HG03571 (cell line): ENCODE results near the gene MEX3C.
A peak's percentile ranks its signal among the peaks of the same experiment; 100 is the strongest.

Source experiments
- ATAC-seq: cut with Tn5 transposase; IDR thresholded peaks from one replicate; pipeline ENCODE4 v1.9.1; 2021; ENCODE audit not compliant: unreplicated experiment

The MEX3C gene

GRCh38 chr18:51192026-51192425, 5.5 kb downstream of the MEX3C start:
- no peak for ATAC-seq

DNA sequence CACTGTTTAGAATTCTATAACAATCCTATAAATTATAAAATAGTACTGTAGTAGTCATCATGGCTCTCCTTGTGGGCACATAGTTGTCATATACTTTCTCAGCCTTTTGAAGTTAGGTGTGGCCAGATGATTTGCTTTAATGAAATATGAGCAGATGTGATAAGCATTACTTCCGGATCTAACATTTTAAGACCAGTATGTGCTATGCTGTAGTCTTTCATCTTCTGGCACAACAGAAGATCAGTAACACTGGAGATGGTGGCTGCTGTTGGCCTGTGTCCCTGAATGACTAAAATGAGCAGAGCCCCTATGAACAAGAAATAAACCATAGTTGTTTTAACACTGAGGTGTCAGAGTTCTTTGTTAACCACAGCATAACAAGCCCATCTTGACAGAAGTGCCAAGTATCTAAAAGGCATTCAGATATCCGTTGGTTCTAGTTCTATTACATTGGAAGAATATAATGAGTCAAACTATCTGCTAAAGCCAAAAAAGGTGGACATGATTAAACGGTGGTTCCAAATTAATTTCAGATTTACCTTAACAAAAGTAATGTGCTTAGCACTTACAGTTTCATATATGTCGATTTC, 6.3 kb downstream of the MEX3C start:
- ATAC-seq: no peak

- ATAC-seq: no peak
Observed at GRCh38 chr18:51190000-51190399, 7.5 kb downstream of the MEX3C start.

- ATAC-seq: peak; percentile 41
Observed at GRCh38 chr18:51188024-51188701, 9.3 kb downstream of the MEX3C start.

DNA sequence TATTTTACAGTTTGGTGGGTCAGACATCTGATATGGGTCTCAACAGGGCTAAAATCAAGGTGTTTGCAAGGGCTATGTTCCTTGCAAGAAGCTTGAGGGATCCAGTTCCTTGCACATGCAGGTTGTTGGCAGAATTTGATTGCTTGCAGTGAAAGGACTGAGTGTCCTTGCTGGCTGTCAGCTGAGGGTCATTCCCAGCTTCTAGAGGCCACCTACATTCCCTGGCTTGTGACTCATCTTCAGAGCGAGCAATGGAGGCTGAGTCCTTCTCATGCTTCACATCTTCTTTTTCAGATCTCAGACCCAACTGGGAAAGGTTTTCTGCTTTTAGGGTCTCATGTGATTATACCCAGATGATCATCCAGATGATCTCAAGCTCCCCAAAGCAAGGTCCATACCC, 12.4 kb downstream of the MEX3C start:
- no peak for ATAC-seq

- ATAC-seq: no peak
Observed at GRCh38 chr18:51184091-51184457, 13.4 kb downstream of the MEX3C start.

GRCh38 chr18:51183372-51184090, 13.9 kb downstream of the MEX3C start:
- no peak for ATAC-seq

- no peak for ATAC-seq
Observed at GRCh38 chr18:51182824-51183223, 14.7 kb downstream of the MEX3C start.

- no peak for ATAC-seq
Observed at GRCh38 chr18:51171625-51172259, 25.7 kb downstream of the MEX3C start.

DNA sequence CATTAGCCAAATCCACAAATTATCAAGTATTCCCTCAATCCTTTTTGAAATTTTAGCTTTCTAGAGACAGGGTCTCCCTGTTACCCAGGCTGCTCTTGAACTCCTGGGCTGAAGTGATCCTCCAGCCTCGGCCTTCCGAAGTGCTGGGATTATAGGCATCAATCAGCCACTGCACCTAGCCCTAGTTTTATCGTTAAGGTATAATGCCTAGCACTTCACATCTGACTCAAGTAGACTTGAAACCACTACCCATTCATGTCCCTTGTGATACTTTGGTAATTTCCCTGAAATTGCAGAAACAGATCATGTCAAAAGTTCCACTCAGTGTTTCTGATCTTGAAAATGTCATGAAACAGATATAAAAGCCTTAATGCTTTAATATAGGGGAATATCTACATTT, 26.3 kb downstream of the MEX3C start:
- ATAC-seq: no peak

GRCh38 chr18:51170664-51171063, 26.8 kb downstream of the MEX3C start:
- no peak for ATAC-seq

DNA sequence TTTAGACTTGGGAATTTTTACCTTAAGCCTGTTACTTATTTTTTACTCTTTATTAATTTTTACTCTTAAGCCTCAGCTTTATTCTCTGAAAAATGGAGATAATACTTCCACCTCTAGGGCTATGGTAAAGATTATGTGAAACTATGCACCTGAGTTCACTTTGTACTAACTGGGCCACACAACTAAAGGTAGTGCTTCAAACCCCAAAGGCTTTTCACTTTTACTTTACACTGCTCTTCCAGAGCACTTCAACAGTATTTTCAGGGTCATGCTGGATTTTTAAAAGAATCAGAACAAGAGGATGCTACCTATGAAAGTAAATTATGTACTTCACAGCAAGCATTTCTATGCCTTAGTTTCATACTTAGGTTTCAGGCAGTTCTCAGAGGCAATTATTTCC, 27.8 kb downstream of the MEX3C start:
- no peak for ATAC-seq

DNA sequence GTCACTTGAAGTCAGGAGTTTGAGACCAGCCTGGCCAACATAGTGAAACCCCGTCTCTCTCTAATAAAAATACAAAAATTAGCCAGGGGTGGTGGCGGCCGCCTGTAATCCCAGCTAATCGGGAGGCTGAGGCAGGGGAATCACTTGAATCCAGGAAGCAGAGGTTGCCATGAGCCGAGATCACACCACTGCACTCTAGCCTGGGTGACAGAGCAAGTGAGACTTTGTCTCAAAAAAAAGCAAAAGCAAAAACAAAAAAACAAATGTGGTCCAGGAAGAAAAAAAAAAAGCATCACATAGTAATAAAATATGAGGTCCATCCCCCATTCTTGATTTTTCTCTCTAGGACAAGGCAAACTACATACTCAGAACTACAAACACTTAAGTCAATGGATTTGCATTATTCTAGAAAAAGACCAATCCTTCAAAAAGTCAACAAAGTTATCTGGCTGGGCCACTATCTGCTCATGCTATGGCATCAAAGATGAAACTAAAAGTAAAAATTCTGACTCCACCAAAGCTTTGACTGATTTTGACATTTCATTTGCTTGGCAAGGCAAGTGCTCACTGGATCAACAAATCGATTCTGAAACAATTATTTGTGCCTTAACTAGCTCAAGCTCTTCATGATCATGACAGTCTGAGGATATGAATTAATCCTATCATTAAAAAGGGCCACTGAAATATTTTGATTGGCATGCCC, 28.4 kb downstream of the MEX3C start:
- ATAC-seq: no peak

DNA sequence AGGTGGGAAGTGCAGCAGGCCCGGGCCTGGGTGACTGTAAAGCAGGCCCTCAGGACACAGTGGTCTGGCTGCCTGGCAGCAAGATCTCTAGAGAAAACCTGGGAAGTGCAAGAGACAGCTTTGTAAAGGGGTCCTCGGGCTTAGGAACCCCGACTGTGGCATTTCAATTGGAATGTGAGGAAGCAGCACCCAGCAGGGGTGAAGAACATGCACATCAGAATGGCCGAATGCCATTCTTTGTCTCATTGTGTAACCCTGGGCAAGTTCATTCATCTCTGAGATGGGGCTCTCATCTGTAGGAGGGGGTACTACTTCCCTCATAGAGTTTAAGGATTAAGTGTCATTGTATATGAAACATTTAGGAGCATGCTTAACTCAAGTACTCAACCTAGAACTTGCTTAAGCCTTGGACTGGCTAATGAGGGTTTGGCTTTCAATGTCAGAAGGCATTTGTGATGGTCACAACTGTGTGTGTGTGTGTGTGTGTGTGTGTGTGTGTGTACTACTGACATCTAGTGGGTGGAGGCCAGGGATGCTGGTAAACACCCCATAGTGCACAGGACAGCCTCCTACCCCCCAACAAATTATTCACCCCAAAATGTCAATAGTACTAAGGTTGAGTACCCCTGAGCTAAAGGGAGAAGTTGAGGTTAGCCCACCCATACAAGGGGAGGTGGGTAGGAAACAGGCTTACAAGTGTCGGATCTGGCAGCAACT, 29.3 kb downstream of the MEX3C start:
- ATAC-seq: no peak

GRCh38 chr18:51165296-51165695, 32.2 kb downstream of the MEX3C start:
- no peak for ATAC-seq

DNA sequence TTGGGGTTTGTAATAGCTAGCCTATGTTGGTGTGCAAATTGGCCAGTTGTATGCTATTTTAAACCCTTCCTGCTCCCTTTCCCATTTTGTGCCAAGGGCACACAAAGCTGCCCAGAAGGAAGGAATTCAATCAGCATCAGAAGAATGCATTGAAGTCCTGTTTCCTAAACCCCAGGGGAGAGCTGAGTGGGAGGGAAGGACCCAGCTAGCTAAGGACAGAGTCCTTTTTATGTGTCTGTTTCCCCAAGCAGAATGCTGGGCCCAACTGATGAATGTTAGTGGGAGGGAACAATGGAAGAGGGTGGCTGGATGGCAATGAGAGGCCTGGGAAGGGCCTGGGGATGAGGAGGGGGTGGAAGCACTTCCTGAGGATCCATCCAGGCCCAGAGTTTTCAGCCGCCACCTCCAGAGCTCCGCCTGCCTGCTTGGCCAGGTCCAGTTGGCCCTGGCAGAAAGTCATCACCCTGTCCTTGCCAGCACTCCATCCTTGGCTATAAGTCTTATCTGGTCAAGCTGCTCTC, 32.7 kb downstream of the MEX3C start:
- no peak for ATAC-seq

GRCh38 chr18:51164342-51164741, 33.1 kb downstream of the MEX3C start:
- ATAC-seq: no peak

GRCh38 chr18:51163543-51163942, 33.9 kb downstream of the MEX3C start:
- no peak for ATAC-seq

GRCh38 chr18:51162617-51163016, 34.9 kb downstream of the MEX3C start:
- ATAC-seq: no peak

GRCh38 chr18:51160646-51161045, 36.8 kb downstream of the MEX3C start:
- ATAC-seq: no peak
